C4-2B (cell line): Measurements from ENCODE around the gene CD38.

Experiments used
- CTCF ChIP-seq: fragments of 450-650 bp; conservative IDR thresholded peaks from 2 replicates; pipeline ENCODE4 v1.5.1; 2017; ENCODE audit warnings: mild to moderate bottlenecking
- ZFX ChIP-seq: fragments of 450-650 bp; IDR thresholded peaks from 2 replicates; pipeline ENCODE4 v1.6.1; 2017

DNA sequence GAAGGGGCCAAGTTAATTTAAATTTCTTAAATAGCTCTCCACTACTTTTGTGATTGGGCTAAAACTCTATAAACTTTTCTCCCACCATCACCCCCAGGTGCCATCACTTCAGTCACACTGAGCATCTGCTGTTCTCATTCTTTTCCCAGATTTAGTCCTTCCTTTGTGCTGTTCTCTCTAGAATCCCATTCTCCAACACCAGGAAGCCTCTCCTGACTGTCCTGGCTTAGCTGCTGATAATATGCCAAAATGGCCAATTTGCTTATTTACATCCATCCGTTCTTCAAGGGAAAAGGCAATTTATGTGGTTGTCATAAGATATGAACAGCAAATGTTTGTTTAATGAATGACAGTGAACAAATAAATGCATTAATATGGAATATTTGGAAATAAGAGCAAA lies 116.3 kb downstream of the CD38 start:
- TF ChIP-seq CTCF (no peak), ZFX (no peak)
